NCI-H1930 (cell line): ENCODE data around the gene KLHL26.

ENCODE experiments used
- DNase-seq, 2 experiments: peaks; one replicate each; lab custom pipeline; 2025; lab: John Stamatoyannopoulos, UW

Gene KLHL26

DNA sequence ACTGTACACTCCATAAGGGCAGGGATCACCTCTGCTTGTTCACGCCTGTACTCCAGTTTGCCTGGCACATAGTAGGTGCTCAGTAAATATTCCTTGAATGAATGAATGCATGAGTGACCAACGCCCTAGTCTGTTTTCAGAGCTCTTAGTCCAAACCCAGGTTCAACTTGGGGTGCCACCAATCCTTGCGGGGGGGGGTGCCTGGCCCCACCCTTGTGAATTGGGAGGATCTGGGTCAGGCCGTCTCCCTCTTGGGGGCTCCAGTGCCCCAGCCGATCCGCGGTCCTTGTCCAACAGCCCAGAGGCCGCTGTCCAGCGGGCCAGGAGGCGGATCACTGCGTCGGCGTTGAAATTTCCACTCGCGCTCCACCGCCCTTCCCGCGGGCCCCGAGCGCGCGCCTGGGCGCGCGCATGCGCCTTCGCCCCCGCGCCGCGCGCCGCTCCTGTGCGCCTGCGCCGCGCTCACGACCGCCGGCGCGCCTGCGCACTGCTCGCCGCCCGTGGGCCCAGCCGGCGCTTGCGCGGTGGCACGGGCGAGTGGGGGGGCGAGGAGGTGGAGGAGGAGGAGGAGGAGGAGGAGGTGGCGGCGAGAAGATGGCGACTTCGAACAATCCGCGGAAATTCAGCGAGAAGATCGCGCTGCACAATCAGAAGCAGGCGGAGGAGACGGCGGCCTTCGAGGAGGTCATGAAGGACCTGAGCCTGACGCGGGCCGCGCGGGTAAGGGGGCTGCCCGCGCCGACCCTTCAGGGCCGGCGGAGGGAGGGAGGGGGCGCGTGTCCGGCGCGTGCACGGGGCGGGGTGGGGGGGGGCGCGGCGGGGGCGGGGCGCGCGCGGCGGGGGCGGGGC, 46.5 kb downstream of the KLHL26 start, which contains the start of gene CRTC1:
Gene CRTC1, plus strand, starts transcription at position 572 of the 849 bp plus-strand sequence. Its CDS starts 23 bp downstream, at position 595.
- DNase-seq: peak; percentile 74 to 78

DNA sequence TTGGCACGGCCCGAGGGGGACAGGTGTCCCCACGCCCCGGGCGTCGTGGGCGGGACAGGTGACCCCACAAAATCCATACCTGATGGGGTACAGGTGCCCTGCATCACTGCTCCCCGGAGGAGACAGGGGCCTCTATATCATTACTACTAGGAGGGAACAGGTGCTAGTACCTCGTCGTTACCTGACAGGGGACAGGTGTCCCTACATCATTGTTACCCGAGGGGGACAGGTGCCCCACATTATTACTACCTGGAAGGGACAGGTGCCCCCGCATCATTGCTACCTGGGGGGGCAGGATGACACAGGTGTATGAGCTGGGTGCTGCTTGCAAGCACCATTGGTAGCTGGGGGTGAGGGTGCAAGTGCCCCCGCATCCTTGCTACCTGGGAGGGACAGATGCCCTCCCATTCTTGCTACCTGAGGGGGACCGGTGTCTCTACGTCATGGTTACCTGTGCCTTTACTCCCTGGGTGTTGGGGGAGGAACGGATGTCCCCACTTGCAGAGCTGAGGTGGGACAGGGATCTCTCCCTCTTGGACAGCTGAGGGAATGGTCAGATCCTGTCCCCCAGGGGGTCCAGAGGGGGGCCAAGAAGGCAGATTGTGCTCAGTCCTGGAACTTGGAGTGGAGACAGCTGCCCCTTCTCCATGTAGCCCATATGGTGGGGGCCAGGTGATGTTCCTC, 47.3 kb downstream of the KLHL26 start:
- no peak for DNase-seq

DNA sequence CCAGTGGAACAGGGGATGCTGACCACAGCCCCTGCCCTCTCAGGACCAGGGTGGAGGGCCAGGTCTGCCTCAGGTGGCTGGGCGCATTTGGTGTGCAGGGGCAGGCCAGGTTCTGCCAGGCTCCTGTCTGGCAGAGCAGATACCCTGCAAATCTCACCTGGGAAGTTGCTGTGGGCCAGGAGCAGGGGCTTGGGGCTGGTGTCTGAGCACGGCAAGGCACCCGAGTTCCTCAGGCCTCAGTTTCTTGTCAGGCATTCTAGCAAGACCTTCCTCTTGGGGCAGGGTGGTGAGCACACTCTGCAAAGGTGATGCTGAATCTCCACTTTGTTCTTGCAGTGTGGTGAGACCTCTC, 47.8 kb downstream of the KLHL26 start:
- DNase-seq: no peak

DNA sequence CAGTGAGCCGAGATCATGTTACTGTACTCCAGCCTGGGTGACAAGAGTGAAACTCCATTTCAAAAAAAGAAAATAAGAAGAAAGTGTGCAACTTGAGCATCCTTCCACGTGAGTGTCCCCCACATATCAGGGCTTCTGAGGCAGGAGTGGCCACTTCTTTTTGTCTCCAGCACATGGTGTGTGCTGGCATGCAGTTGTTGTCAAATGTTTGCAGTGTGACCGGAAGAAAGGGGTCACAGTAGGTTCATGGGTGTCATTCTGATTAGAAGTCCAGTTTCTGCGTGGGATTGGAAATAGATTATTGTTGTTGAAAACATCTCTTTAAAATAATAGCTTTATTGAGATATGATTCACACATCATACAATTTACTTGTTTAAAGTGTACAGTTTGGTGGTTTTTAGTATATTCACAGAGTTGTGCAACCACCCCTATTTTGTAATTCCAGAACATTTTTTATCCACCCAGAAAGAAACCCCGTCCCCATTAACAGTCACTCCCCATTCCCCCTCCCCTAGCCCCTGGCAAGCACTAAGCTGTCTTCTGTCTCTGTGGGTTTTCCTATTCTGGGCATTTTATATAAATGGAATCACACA, 48.9 kb downstream of the KLHL26 start:
- no peak for DNase-seq

DNA sequence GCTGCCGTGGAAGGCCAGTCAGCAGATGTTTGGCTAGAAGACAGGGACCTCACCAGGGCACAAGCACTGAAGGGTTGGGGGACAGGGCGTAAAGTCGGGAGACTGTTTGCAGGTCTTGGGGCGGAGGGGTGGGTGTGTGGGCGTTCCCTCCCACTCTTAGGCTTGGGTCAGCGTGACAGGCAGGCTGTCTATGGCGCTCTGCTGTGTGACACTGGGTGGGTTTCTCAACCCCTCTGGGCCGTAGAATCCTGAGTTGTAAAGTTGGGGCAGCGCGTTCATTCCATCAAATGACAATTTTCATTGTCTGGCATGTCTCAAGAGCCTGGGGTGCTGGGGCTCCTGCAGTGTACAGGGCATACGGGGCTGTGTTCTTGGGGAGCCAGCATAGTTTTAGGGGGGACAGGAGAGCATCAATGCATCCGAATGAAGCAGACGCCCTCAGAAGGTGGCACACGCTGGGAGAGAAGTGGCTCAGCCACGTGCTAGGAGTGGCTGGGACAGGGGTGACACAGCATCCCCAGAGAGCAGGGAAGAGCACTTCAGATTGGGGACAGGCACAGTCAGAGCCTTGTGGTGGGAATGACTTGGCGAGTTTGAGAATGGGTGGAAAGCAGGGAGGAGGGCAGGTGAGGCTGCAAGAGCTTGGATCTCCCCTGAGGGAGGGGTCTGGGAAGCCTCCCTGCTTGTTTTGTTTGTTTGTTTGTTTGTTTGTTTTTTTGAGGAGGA, 51.1 kb downstream of the KLHL26 start:
- no peak for DNase-seq

DNA sequence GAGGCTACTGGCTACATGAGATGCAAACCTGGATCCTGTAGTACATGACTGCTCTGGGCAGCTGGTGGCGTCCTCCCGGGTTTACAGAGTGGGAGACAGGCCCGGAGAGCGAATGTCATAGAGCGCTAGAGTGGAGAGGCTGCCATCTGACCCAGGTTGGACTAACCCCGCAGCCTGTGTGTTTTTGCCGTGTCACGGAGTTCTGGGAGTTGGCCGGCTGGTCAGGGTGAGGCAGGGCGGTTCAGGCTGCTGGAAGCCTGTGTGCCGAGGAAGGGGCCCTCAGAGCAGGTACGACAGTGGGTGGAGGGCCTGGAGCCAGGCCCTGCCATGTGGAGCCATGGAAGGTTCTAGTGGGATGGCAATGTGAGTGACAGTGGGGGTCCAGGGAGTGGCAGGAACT, 59.2 kb downstream of the KLHL26 start:
- no peak for DNase-seq

DNA sequence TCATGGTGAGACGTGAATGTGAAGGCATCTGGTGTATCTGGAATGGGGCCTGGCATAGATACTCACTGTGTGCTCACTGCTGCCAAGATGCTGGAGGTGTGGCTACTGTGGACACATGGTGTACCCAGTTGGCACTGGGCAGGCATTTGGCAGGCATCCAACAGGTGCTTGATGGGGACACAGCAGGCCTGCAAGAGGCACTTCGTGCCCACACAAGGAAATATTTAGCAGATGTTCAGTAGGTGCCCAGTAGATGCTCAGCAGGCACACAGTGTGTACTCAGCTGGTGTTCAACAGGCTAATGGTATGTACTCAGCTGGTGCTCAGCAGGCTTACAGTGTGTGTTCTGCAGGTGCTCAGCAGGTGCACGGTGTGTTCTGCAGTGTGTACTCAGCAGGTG, 60.9 kb downstream of the KLHL26 start:
- no peak for DNase-seq

DNA sequence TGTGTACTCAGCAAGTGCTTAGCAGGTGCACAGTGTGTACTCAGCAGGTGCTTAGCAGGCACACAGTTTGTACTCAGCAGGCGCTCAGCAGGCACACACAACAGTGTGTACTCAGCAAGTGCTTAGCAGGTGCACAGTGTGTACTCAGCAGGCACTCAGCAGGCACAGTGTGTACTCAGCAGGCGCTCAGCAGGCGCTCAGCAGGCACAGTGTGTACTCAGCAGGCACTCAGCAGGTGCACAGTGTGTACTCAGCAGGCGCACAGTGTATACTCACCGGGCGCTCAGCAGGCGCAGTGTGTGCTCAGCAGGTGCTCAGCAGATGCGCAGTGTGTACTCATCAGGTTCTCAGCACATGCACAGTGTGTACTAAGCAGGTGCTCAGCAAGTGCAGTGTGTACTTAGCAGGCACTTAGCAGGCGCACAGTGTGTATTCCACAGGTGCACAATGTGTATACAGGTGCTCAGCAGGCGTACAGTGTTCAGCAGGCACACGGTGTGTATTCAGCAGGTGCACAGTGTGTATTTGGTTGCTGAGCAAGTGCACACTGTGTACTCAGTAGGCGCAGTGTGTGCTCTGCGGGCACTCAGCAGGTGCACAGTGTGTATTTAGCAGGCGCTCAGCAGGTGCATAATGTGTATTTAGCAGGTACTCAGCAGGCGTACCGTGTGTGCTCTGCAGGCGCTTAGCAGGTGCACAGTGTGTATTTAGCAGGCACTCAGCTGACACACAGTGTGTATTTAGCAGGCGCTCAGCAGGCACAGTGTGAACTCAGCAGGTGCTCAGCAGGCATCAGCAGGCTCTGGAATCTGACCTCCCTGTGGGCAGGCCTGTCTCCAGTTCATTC, 61.7 kb downstream of the KLHL26 start:
- DNase-seq: no peak

DNA sequence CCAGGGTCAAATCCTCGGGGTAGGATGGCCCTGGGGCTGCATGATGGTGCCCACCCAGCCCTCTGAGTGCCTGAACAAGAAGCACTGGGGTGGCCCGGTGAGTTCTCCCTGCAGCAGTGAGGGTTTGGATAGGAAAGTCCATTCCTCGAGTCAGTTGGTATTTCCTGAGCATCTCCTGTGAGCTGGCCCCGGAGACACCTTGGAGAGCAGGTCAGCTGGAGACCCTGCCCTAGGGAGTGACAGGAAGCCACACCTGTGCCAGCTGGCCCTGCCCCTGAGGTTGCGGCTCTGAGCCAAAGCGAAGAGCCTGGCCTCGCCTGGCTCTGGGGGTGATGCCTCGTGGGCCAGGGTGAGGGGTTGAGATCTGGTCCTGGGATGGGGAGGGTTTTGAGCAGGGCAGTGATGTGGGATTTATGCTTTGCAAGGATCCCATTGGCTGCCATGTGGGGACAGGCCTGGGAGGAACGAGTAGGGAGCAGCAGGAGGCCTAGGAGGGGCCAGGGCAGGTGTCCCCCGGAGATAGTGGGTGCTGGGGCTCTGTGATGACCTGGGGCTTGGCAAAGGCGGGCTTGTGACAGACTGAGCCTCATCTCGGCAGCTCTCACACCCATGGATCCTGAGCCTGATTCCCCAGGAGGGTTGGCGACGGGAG, 62.7 kb downstream of the KLHL26 start:
- DNase-seq: no peak

DNA sequence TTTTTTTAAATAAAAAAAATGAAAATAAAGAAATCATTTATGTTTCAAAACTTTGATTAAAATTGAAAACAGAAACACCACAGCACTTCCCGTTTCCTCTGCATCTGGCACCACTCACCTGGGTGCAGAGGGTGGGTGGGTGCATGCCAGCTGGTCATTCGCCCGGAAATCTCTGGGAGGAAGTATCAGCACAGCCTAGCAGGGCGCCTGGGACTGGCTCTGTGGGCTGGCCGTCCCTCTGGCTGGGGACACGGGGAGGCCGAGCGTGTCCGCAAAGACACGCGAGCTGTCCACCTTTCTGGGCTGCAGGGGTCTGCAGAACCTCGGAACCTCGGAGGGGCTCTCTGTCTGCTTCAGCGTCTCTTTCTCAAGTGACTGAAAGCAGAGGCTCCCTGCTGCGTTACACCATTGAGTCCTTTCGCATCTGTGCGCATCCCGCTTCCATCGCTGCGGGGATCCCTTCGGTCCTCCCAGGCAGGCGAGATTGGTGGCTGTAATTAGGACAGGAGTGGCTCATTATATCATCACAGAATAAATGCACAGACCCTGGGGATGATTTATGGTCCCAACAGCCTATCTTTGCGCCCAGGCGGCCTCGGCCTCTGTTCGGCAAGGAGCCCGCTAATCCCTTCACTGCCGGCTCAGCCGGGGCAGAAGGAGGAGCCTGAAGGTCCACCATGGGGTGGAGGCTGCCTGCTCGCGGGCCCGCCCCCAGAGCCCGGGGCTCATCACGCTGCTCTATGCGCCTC, 63.8 kb downstream of the KLHL26 start:
- no peak for DNase-seq

DNA sequence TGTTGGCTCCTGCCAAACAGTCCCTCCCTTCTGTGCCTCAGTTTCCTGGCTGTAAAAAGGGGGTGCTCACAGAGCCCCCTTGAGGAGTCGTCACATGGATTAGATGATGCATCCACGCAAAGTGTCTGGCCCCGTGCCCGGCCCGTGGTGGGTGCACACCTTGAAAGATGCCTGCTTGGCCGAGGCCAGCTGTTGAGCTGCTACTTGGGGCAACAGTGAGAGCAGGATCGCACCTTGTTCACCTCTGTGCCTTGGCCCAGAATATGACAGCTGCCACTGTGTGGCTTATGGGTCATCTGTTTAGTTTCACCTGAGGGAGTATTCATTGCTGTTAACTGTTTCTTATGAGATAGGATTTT, 64.4 kb downstream of the KLHL26 start:
- no peak for DNase-seq

DNA sequence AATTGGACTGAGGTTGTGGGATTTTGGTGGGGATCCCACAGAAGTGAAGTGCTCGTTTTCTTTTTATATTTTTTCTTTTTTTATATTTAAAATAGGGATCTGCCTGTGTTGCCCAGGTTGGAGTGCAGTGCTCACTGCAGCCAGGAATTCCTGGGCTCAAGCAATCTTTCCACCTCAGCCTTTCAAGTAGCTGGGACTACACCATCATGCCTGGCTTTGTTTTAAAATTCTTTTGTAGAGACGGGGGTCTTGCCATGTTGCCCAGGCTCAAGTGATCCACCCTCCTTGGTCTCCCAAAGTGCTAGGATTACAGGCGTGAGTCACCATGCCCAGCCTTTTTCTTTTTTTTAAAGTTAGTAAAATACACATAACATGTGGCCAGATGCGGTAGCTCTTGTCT, 67.2 kb downstream of the KLHL26 start:
- no peak for DNase-seq

DNA sequence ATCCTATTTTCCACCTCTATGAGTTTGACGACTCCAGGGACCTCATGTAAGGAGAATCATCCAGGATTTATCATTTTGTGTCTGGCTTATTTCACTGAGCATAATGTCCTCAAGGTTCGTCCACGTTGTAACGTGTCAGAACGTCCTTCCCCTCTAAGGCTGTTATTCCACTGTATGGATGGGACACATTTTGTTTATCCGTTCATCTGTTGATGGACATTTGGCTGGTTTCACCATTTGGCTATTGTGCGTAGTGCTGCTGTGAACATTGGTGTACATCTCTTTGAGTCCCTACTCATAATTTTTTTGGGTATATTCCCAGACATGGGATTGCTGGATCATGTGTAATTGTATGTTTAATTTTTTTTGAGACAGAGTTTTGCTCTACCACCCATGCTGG, 68.1 kb downstream of the KLHL26 start:
- DNase-seq: no peak

DNA sequence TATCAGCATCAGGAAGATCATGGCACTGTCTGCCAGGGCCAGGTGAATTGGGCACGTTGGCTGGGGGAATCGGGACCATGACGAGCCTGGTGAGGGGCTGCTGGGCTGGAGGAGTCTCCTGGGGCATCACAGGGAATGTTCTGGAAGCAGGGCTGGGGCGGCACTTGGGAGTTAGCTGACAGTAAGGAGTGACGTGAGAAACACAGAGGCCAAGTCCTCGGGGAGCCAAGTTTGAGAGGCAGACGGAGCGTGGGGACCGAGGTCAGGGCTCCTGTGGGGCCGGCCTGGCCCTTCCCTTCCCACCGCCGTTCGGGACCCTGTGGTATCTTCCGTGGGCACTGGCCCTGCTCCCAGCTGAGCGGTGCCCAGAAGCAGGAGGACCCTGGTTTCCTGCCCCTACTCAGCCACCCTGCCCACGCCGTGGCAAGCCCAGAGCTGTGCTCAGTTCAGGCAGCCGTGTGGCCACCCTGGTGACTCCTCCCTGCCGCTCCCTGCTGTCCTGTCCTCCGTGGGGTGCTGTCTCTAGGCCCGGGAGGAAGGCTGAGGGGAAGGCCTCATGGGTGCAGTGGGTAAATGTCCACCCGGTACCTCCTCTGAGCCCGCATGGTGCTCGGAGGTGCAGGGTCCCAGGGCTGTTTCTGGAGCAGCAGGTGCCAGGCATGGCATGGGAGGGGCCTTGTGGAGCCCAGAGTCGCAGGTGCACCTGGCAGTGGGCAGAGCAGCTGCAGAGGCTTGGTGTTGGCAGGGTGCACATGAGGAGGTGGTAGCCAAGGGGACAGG, 71.8 kb downstream of the KLHL26 start:
- DNase-seq: no peak

DNA sequence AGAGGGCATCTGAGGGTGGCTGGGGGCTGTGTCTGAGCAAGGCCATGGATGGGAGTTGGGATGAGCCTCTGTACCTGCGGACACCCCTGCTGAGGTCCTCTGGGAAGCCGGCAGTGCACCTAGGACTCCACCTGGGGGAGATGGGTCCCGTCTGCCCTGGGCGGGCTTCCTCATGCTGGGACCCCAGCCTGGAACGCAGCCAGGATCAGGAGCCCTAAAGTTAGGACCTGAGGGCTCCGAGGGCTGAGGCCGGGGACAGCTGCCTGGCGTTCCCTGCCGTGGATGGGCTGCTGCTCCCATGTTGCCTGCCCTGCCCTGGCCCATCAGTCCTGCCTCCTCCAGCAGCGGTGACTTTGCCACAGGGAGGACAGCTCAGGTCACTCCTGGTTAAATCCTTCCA, 72.7 kb downstream of the KLHL26 start:
- no peak for DNase-seq

DNA sequence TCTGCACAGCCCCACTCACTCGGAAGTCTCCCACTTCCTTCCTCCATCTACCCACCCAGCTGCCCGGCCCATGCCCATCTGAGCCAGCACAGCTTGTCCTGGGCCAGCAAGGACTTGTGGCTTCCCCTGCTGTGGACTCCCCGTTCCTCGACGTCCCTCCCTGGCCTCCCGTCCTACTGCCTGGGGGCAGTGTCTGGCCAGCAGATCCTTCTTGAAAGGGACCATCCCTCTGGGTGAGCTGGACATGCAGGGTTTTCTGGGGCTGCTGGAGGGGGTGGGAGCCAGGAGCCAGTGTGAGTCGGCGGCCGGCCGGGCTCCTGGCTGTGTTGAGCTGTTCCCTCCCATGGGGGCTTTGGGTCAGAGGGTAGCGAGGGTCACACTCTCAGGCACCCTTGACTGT, 73.4 kb downstream of the KLHL26 start:
- DNase-seq: no peak

DNA sequence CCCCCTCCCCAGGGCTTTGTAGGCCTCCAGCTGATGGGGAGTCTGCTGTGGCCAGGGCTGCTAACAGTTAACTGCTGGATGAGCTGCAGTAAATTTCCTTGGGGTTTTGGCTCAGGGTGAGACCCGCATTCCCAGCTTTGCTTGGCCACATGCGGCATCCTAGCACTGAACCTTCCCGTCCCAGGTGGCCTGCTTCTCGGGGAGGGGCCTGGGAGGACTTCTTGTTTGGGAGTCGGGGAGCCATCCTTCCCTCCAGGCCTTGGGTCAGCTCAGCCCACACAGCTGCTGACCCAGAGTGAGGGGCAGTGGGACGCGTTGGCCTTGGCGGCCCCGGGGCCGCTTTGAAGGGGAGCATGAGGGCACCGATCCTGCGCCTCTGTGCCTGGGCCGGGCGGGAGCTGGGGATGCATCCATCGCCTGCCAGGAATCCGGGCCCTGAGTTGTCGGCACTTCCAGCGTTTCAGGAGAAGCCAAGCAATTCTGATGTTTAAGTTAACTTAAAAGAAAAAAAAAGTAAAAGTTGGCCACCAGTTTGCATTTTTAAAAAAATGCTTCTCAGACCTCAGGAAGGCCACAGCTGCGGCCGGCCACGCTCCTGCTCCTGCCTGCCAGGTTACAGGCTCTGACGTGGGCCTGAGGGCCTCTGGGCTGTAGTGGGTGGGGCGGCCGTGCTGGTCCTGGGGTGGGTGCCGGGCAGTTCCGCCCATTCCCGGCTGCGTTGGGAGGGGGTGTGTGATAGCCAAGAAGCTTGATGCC, 74.3 kb downstream of the KLHL26 start:
- DNase-seq: no peak

DNA sequence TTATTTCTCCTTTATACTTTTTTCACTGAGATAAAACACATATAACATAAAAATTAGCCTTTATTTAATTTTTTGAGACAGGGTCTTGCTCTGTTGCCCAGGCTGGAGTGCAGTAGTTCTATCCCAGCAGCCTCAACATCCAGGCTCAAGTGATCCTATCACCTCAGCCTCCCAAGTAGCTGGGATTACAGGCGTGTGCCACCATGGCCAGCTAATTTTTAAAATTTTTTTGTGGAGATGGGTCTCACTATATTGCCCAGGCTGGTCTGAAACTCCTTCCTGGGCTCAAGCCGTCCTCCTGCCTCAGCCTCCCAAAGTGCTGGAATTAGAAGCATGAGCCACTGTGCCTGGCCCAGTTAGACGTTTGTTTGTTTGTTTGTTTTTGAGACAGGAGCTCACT, 75.1 kb downstream of the KLHL26 start:
- DNase-seq: no peak

DNA sequence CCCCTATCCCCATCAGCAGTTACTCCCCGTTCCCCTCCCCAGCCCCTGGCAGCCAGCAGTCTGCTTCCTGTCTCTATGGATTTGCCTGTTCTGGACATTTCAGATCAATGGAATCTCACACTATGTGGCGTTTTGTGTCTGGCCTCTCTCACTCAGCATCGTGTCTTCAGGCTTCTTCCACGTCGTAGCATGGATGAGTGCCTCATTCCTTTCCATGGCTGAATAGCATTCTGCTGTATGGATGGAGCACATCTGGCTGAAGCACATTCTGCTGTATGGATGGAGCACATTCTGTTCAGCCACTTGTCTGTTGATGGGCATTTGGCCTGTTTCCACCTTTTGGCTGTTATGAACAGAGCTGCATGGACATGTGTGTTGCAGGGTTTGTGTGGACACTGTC, 76.2 kb downstream of the KLHL26 start:
- DNase-seq: no peak
